ENCODE data around the gene C6orf47.

GRCh38 chr6:31631209-31631608 is 29.4 kb downstream of the C6orf47 start:
- TF ChIP-seq POLR2A (IDR thresholded peaks at IDR 0.05), result no peak
- TF ChIP-seq CTCF (IDR thresholded peaks at IDR 0.05), result no peak

All from uterus (tissue), 2 donors.